SH-SY5Y (cell line): ENCODE measurements around the gene MAN1C1.

ENCODE experiments used
- GATA2 ChIP-seq: IDR thresholded peaks from 2 replicates; pipeline ENCODE4 v1.6.1; 2011; ENCODE audit warnings: mild to moderate bottlenecking, low read depth, low read length
- GATA3 ChIP-seq: IDR thresholded peaks from 2 replicates; pipeline ENCODE4 v1.6.1; 2011; ENCODE audit warnings: low read depth, mild to moderate bottlenecking, low read length, moderate library complexity

- no peak for TF ChIP-seq GATA2
- no peak for TF ChIP-seq GATA3
Observed at GRCh38 chr1:25712299-25712970, 95.8 kb downstream of the MAN1C1 start.
